ENCODE data around the gene ZNF208. TPM values are rescaled to one million over a fixed set of nuclear protein-coding genes. Genes with fewer than 3 reads are reported as not detected.

Gene ZNF208
- total and polyA plus RNA-seq, 11 donors, result 3.9 to 45.4 (median 14.3) TPM

DNA sequence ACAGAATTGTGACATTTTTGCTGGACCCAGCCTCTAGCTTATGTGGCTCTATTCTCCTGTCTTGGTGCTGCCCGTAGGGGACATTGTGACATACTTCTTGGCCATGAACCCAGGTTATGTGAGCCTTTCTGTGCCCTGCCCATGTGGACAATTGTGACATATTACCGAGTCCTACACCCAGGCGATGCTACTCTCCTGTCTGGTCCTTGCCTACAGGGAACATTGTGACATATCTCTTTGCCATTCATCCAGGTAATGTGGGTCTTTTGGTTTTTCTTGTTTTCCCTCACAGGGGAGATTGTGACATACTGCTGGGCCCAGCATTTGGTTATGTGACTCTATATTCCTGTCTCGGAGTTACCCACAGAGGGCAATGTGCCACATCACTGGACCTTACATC is 103.2 kb downstream of the ZNF208 start:
- Histone ChIP-seq H3K36me3 (no peaks in the 10 kb centered on the region), H3K9me3 (peaks cover 0 to 10% (median 0%) of the 10 kb centered on the region in 12 donors), H3K27me3 (no peaks in the 10 kb centered on the region), H3K4me3 (no peak overlapping the region), H3K4me1 (peaks cover 0 to 9% (median 0%) of the 10 kb centered on the region in 12 donors), H3K27ac (no peak overlapping the region)
- no peak for DNase-seq
- intact Hi-C loops (cut with DNase I), result no loop called here
- ATAC-seq, result no peak
- TF ChIP-seq CTCF (IDR thresholded peaks at IDR 0.05) (no peak), POLR2A (IDR thresholded peaks at IDR 0.05) (no peak)
- WGBS, 4 donors, result 86 to 92% (median 89%) methylated on average over 4 of the region's 4 CpGs

- no peaks in the 10 kb centered on the region for H3K27me3 ChIP-seq
- TF ChIP-seq POLR2A (IDR thresholded peaks at IDR 0.05), result no peak
- TF ChIP-seq CTCF (IDR thresholded peaks at IDR 0.05), result no peak
- intact Hi-C loops (cut with DNase I), result no loop called here
- H3K36me3 ChIP-seq, result no peaks in the 10 kb centered on the region
- H3K4me1 ChIP-seq, result peaks cover 0 to 9% (median 0%) of the 10 kb centered on the region in 12 donors
- ATAC-seq (no peak), DNase-seq (no peak)
- H3K4me3 ChIP-seq, result no peak overlapping the region
- H3K27ac ChIP-seq, result no peak overlapping the region
- peaks cover 0 to 8% (median 0%) of the 10 kb centered on the region in 12 donors for H3K9me3 ChIP-seq
- WGBS, 4 donors, result 58 to 88% (median 70%) methylated on average over 1 of the region's 1 CpG
Observed at GRCh38 chr19:21902571-21902970, 108.2 kb downstream of the ZNF208 start.

DNA sequence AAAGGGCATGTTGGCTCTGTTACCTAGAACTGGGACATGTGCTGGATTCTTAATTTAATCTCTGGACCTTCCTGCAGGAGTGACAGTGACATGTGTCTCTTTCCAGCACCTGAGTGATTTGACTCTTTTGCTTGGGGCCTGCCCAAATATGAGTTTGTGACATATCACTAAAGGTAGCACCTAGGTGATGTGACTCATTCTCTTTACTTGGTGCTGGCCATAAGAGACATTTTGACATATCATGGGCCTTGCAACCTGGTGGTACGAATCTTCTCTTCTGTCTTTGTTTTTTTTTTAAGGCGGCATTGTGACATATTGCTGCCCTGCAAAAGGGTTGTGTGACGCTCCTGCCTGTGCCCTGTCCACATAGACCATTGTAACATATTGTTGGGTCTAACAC is 108.9 kb downstream of the ZNF208 start:
- no peak for TF ChIP-seq POLR2A (IDR thresholded peaks at IDR 0.05)
- TF ChIP-seq CTCF (IDR thresholded peaks at IDR 0.05), result no peak
- no peak overlapping the region for H3K27ac ChIP-seq
- H3K4me3 ChIP-seq, result no peak overlapping the region
- peaks cover 0 to 9% (median 0%) of the 10 kb centered on the region in 12 donors for H3K4me1 ChIP-seq
- peaks cover 0 to 10% (median 0%) of the 10 kb centered on the region in 12 donors for H3K9me3 ChIP-seq
- no peak for ATAC-seq
- 80 to 84% (median 81%) methylated on average over 3 of the region's 3 CpGs for WGBS, 4 donors
- H3K36me3 ChIP-seq, result no peaks in the 10 kb centered on the region
- intact Hi-C loops (cut with DNase I), result no loop called here
- no peaks in the 10 kb centered on the region for H3K27me3 ChIP-seq
- no peak for DNase-seq

DNA sequence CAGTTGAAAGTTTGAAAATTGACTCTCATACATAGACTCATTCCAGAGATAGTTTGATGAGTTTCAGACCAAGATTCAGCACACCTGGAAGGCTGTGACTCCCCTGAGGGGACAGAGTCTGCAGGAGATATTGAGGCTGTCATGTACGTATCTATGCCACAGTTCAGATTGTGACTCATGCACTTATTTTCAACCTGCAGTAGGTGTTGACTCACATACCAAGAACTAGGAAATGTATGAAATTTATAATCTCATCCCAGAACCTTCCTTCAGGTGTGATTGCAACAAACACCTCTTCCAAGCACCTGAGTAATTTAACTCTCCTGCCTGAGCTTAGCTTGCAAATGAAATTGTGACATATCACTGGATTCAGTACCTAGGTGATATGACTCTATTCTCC is 110.3 kb downstream of the ZNF208 start:
- Histone ChIP-seq H3K9me3 (peaks cover 0 to 17% (median 2%) of the 10 kb centered on the region in 12 donors), H3K4me1 (peaks cover 0 to 9% (median 0%) of the 10 kb centered on the region in 12 donors), H3K27ac (no peak overlapping the region), H3K4me3 (no peak overlapping the region), H3K36me3 (no peaks in the 10 kb centered on the region), H3K27me3 (no peaks in the 10 kb centered on the region)
- 77 to 90% (median 86%) methylated on average over 1 of the region's 1 CpG for WGBS, 4 donors
- DNase-seq, result no peak
- intact Hi-C loops (cut with DNase I), result no loop called here
- TF ChIP-seq POLR2A (IDR thresholded peaks at IDR 0.05), result no peak
- TF ChIP-seq CTCF (IDR thresholded peaks at IDR 0.05), result no peak
- no peak for ATAC-seq
